IMR-90 (cell line): Measurements from ENCODE around the gene PLCG2.

Source experiments
- CTCF ChIP-seq: conservative IDR thresholded peaks from 2 replicates; pipeline ENCODE4 v1.5.1; 2012; ENCODE audit warnings: mild to moderate bottlenecking, low read depth, low read length, improper control_type of control experiment
- MAZ ChIP-seq: IDR thresholded peaks from 2 replicates; pipeline ENCODE4 v1.6.1; 2012; ENCODE audit warnings: low read depth, mild to moderate bottlenecking, low read length, improper control_type of control experiment, moderate library complexity, borderline replicate concordance
- RAD21 ChIP-seq: IDR thresholded peaks from 2 replicates; pipeline ENCODE4 v1.6.1; 2012; ENCODE audit warnings: low read length, improper control_type of control experiment

GRCh38 chr16:81946206-81946605, 167.1 kb downstream of the PLCG2 start:
- TF ChIP-seq RAD21 (no peak), CTCF (no peak), MAZ (no peak)
